Natural killer cell (primary cell): Measurements from ENCODE around the gene CFAP43. TPM values are rescaled to one million over a fixed set of nuclear protein-coding genes. Genes with fewer than 3 reads are reported as not detected.

Experiments used
- ATAC-seq, 3 donors: fragments of 150-1000 bp in 2 of 3; fragments of 200-7000 bp in 1 of 3; cut with Tn5 transposase; 1 replicate in 1 of 3; 2 replicates in 2 of 3; pipeline ENCODE4 v1.10.0; 2021; ENCODE audit warnings: mild to moderate bottlenecking in 2 of 3, moderate library complexity in 2 of 3
- DNase-seq, 2 donors: peaks; one replicate each; pipeline versions ENCODE4 v3.0.0 to v3.0.0-alpha.2; 2013 to 2021; ENCODE audit warnings: mixed read lengths in 1 of 2
- H3K27ac ChIP-seq: one replicate; pipeline ENCODE4 v1.5.1; 2013; ENCODE audit warnings: mild to moderate bottlenecking, low read length
- H3K27me3 ChIP-seq: one replicate; pipeline ENCODE4 v1.6.1; 2013; ENCODE audit warnings: low read length; ENCODE audit not compliant: control insufficient read depth, insufficient read depth
- H3K36me3 ChIP-seq: one replicate; pipeline ENCODE4 v1.6.1; 2013; ENCODE audit warnings: low read length; ENCODE audit not compliant: control insufficient read depth, insufficient read depth
- H3K4me1 ChIP-seq: one replicate; pipeline ENCODE4 v1.6.1; 2013; ENCODE audit warnings: low read length; ENCODE audit not compliant: control insufficient read depth, insufficient read depth
- H3K4me3 ChIP-seq: one replicate; pipeline ENCODE4 v1.5.1; 2013; ENCODE audit warnings: low read length
- H3K9me3 ChIP-seq: one replicate; pipeline ENCODE4 v1.6.1; 2013; ENCODE audit warnings: low read length; ENCODE audit not compliant: control insufficient read depth, insufficient read depth
- H3K27ac Mint-ChIP-seq, 2 donors: one replicate each; pipeline ENCODE4 v1.8.0; 2022; ENCODE audit warnings: mild to moderate bottlenecking in 2 of 2, mixed read lengths in 2 of 2, moderate library complexity in 1 of 2
- H3K27me3 Mint-ChIP-seq, 2 donors: one replicate each; pipeline ENCODE4 v1.8.0; 2022; ENCODE audit warnings: low read depth in 2 of 2, mixed read lengths in 2 of 2
- H3K36me3 Mint-ChIP-seq: one replicate; pipeline ENCODE4 v1.8.0; 2022; ENCODE audit warnings: mixed read lengths
- H3K4me1 Mint-ChIP-seq, 2 donors: one replicate each; pipeline ENCODE4 v1.8.0; 2022; ENCODE audit warnings: mixed read lengths in 2 of 2
- H3K4me3 Mint-ChIP-seq: one replicate; pipeline ENCODE4 v1.8.0; 2022; ENCODE audit warnings: mild to moderate bottlenecking, moderate library complexity, mixed read lengths
- H3K9me3 Mint-ChIP-seq, 2 donors: one replicate each; pipeline ENCODE4 v1.8.0; 2022; ENCODE audit warnings: mixed read lengths in 2 of 2
- CTCF ChIP-seq: fragments of 200-600 bp; IDR thresholded peaks from one replicate; pipeline ENCODE4 v1.8.0; 2022; ENCODE audit warnings: antibody characterized with exemption
- WGBS: methylation state at CpG from one replicate; pipeline ENCODE4 v1.1.7; 2013; ENCODE audit warnings: missing lambda C conversion rate; ENCODE audit not compliant: insufficient coverage; 5-methylcytosine and 5-hydroxymethylcytosine counted together
- intact Hi-C: fragments of 100-400 bp; cut with micrococcal nuclease; formaldehyde crosslinking; loops from one replicate; pipeline ENCODE4 v1.14.2; 2022
- total RNA-seq, 4 donors: library from RNA; stranded (reverse); fragments of 120-200 nt in 1 of 4; gene quantifications; one replicate each; pipeline versions ENCODE4 v1.2.3 to v1.2.4, GENCODE V29; 2013 to 2022

Gene CFAP43
- total RNA-seq, 3 donors from 2014 or later (not counting 1 experiment from before 2014, with no cell fraction given), result 0.16 TPM; not detected in 2

GRCh38 chr10:104216631-104217030, 15.5 kb downstream of the CFAP43 start:
- no peak overlapping the region for H3K4me3 ChIP-seq
- H3K4me3 Mint-ChIP-seq, result no peak overlapping the region
- H3K27ac ChIP-seq, result no peak overlapping the region
- H3K27ac Mint-ChIP-seq, result no peak overlapping the region
- no peak for TF ChIP-seq CTCF
- peaks cover 6% of the 10 kb centered on the region for H3K4me1 ChIP-seq
- no peaks in the 10 kb centered on the region for H3K9me3 ChIP-seq
- no peak for ATAC-seq
- peaks cover 11 to 19% of the 10 kb centered on the region in 2 donors for H3K27me3 Mint-ChIP-seq
- H3K27me3 ChIP-seq, result peaks cover 4% of the 10 kb centered on the region
- H3K36me3 ChIP-seq, result no peaks in the 10 kb centered on the region
- H3K36me3 Mint-ChIP-seq, result no peaks in the 10 kb centered on the region
- no peaks in the 10 kb centered on the region for H3K9me3 Mint-ChIP-seq
- 89% methylated on average over 3 of the region's 3 CpGs for WGBS
- DNase-seq, result no peak
- intact Hi-C loops, result no loop called here
- peaks cover 0 to 5% of the 10 kb centered on the region in 2 donors for H3K4me1 Mint-ChIP-seq

DNA sequence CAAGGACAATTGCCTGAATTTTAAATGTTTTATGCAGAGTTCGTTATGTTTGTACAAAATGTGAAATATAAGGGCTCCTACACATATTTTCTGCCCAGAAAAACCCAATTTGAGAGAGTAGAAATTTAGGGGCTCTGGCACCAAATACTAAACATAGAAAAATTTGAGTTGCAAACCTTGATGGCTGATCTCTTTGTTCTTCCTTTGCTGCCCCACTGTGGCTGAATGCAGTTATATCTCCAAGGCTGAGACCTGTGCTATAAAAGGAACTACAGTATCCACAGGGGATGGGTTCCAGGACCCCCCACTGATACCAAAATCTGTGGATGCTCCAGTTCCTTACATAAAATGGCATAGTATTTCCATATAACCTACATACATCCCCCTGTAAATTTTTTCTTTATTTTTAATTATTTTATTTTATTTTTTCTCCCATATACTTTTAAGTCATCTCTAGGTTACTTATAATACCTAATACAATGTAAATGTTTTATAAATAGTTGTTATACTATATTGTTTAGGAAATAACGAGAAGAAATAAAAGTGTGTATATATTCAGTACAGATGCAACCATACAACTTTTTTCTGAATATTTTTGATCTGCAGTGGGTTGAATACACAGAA, 22.5 kb downstream of the CFAP43 start:
- WGBS, result no CpG with 5 or more reads among the region's 2 CpGs
- no peaks in the 10 kb centered on the region for H3K9me3 ChIP-seq
- intact Hi-C loops, result loop anchor here (1.0 kb wide), 2 partner anchors 321 to 496 kb away; no protein-coding TSS in a partner anchor
- H3K4me1 ChIP-seq, result no peaks in the 10 kb centered on the region
- H3K27me3 ChIP-seq, result no peaks in the 10 kb centered on the region
- H3K36me3 ChIP-seq, result no peaks in the 10 kb centered on the region
- no peak overlapping the region for H3K4me3 ChIP-seq
- H3K36me3 Mint-ChIP-seq, result no peaks in the 10 kb centered on the region
- no peak overlapping the region for H3K4me3 Mint-ChIP-seq
- no peaks in the 10 kb centered on the region for H3K4me1 Mint-ChIP-seq
- TF ChIP-seq CTCF, result peak; percentile 30
- H3K27ac Mint-ChIP-seq, result no peak overlapping the region
- ATAC-seq (peak in 2 of 3 donors; percentile 47 to 64), DNase-seq (peak in 1 of 2 donors; percentile 71)
- peaks cover 20 to 27% of the 10 kb centered on the region in 2 donors for H3K27me3 Mint-ChIP-seq
- H3K27ac ChIP-seq, result no peak overlapping the region
- no peaks in the 10 kb centered on the region for H3K9me3 Mint-ChIP-seq

- peaks cover 20 to 37% of the 10 kb centered on the region in 2 donors for H3K27me3 Mint-ChIP-seq
- intact Hi-C loops, result loop anchor here (1.0 kb wide), 2 partner anchors 320 to 495 kb away; no protein-coding TSS in a partner anchor
- Histone ChIP-seq H3K4me3 (no peak overlapping the region), H3K4me1 (no peaks in the 10 kb centered on the region), H3K27ac (no peak overlapping the region), H3K9me3 (no peaks in the 10 kb centered on the region), H3K36me3 (no peaks in the 10 kb centered on the region), H3K27me3 (no peaks in the 10 kb centered on the region)
- no peaks in the 10 kb centered on the region for H3K4me1 Mint-ChIP-seq
- TF ChIP-seq CTCF, result no peak
- no peaks in the 10 kb centered on the region for H3K36me3 Mint-ChIP-seq
- no peak overlapping the region for H3K27ac Mint-ChIP-seq
- DNase-seq (no peak), ATAC-seq (no peak)
- no peaks in the 10 kb centered on the region for H3K9me3 Mint-ChIP-seq
- H3K4me3 Mint-ChIP-seq, result no peak overlapping the region
- no CpG with 5 or more reads among the region's 3 CpGs for WGBS
Observed at GRCh38 chr10:104208730-104209129, 23.4 kb downstream of the CFAP43 start.

DNA sequence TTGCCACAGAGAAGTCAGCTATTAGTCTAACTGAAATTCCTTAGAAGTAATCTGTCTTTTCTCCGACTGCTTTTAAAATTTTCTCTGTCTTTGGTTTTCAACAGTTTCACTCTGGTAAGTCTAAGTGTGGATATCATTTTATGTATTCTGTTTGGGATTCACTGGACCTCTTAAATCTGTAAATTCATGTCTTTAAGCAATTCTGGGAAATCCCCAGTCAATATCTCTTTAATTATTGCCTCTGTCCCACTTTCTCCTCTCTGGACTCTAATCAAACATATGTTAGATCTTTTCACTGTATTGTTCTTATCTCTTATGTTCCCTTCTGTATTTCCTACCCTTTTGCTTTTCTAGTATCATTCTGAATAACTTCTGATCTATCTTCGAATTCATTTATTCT, 29.9 kb downstream of the CFAP43 start:
- Histone ChIP-seq H3K4me1 (no peaks in the 10 kb centered on the region), H3K27me3 (no peaks in the 10 kb centered on the region), H3K27ac (no peak overlapping the region), H3K36me3 (no peaks in the 10 kb centered on the region), H3K9me3 (no peaks in the 10 kb centered on the region), H3K4me3 (no peak overlapping the region)
- H3K36me3 Mint-ChIP-seq, result no peaks in the 10 kb centered on the region
- peaks cover 9 to 12% of the 10 kb centered on the region in 2 donors for H3K27me3 Mint-ChIP-seq
- H3K27ac Mint-ChIP-seq, result no peak overlapping the region
- DNase-seq (no peak), ATAC-seq (no peak)
- no peaks in the 10 kb centered on the region for H3K9me3 Mint-ChIP-seq
- no peaks in the 10 kb centered on the region for H3K4me1 Mint-ChIP-seq
- H3K4me3 Mint-ChIP-seq, result no peak overlapping the region
- 100% methylated on average over 1 of the region's 2 CpGs for WGBS
- no peak for TF ChIP-seq CTCF
- intact Hi-C loops, result no loop called here
